ENCODE data around the gene SLC39A9.

Gene SLC39A9

DNA sequence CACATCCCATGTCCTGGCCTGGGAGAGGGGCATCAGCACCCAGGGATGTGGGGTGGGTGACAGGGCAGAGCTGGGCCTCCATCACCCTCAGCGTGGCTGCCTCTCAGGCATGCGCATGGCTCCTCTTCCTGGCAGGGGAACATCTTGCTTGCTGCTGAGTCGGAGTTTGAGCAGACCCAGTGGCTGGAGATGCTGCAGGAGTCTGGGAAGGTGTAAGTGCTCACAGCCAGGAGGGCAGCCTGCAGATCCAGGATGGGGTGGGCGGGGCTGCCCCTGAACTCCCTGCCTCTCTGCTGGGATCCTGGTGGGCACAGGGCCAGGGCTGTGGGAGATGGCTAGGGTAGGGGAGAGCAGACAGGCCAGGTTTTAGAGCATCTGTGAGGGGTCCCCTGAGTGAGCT is 102.2 kb downstream of the SLC39A9 start:
- TF ChIP-seq, protein P1, sequence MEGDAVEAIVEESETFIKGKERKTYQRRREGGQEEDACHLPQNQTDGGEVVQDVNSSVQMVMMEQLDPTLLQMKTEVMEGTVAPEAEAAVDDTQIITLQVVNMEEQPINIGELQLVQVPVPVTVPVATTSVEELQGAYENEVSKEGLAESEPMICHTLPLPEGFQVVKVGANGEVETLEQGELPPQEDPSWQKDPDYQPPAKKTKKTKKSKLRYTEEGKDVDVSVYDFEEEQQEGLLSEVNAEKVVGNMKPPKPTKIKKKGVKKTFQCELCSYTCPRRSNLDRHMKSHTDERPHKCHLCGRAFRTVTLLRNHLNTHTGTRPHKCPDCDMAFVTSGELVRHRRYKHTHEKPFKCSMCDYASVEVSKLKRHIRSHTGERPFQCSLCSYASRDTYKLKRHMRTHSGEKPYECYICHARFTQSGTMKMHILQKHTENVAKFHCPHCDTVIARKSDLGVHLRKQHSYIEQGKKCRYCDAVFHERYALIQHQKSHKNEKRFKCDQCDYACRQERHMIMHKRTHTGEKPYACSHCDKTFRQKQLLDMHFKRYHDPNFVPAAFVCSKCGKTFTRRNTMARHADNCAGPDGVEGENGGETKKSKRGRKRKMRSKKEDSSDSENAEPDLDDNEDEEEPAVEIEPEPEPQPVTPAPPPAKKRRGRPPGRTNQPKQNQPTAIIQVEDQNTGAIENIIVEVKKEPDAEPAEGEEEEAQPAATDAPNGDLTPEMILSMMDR (IDR thresholded peaks at IDR 0.05; ENCODE audit: low read depth, low read length) = no peak
- no peak overlapping the region for H3K4me3 ChIP-seq (ENCODE audit: low read depth, low read length)

DNA sequence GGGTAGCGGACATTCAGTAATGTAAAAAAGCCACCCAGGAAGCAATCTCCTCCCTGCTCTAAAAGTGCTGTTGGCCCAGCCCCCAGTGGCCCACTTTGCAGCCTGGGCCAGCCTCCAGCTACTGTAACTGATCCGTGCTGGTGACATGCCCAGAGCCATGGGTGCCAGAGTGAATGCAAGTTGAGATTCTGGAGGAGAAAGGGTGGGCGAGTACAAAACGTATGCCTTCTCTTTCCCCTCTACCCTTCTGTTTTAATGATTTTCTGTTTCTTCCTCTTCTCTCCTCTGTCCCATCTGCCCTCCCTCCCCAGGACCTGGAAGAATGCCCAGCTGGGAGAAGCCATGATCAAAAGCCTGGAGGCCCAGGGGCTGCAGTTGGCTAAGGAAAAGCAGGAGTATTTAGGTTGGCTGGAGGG is 102.9 kb downstream of the SLC39A9 start:
- TF ChIP-seq, protein P1 (IDR thresholded peaks at IDR 0.05; ENCODE audit: low read depth, low read length) = no peak
- no peak overlapping the region for H3K4me3 ChIP-seq (ENCODE audit: low read depth, low read length)

DNA sequence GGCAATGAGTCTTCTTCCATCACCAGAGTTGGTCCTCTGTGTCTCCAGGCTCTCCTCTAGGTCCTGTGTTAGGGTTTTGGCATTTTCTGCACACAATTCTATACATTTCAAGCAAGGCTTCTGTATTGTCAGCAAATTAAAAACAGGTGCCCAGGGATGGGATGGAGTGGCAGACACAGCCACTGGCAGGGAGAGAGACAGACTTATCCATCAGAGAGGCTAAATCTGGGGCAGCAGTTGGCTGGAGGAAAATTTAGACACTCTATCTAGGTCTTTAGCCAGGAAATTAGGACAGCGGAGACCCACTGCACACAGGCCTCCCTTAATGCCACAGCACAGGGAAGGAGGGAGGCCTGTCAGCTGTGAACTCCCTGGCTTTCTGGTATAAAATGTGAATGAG is 106.3 kb downstream of the SLC39A9 start:
- TF ChIP-seq, protein P1 (IDR thresholded peaks at IDR 0.05; ENCODE audit: low read depth, low read length) = no peak
- H3K4me3 ChIP-seq (ENCODE audit: low read depth, low read length) = no peak overlapping the region

DNA sequence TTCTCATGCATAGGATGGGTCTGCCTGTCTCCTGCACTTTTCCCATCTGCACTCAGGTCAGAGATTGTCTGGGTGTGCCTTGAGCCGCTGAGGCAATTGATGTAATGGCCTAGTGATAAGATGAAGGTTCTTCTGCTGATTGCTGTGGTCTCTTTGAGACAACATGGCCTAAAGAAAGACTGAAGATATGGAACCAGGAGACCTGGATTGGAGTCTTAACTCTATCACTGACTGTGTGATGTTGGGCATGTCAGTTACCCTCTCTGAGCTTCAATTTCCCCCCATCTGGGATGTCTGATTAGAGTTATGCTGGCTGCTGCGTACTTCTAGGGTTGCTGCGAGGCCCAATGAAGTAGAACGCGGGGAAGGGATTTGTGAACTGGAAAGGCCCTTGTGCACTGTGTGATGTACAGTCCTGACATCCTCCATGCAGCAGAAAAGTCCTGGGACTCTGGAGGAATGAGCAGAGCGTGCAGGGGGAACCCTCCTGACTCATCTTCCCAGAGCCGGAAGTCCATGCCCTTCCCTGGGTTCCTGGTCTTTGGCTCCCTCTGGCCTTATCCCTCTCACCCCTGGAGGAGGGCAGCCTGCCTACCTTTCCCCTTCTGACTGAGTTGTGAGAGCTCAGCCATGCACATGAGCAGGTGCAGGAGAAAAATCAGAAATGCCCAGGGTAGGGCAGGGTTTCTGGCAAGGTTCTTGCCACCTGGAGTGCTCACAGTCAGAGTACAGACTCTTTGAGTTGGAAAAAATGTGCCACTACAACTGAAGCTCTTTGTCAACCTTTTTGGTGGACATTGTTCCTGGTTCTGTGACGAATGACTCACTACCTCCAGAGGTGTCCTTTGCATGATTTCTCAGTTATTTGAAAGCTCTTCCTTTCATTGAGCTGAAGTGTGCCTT is 107.1 kb downstream of the SLC39A9 start:
- TF ChIP-seq, protein P1 (IDR thresholded peaks at IDR 0.05; ENCODE audit: low read depth, low read length) = no peak

DNA sequence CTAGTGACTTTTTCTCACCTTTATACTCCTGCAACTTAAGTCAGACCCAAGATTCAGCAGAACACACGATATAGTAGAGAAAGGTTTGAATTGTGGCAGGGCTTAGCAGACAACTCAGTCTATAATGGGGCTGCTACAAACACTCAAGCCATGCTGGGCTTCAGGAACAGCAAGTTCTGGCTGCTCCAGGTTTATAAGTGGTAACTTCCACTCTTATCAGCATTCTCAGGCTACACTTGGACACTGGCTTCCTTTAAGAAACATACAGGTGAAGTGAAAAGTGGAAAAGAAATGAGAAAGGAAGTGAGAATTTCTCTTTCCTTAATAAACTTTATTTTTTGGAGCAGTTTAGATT is 107.7 kb downstream of the SLC39A9 start:
- TF ChIP-seq, protein P1 (IDR thresholded peaks at IDR 0.05; ENCODE audit: low read depth, low read length) = no peak
- H3K4me3 ChIP-seq (ENCODE audit: low read depth, low read length) = no peak overlapping the region

More for the DNA sequence above, 107.1 kb downstream of the SLC39A9 start:
- no peak overlapping the region for H3K4me3 ChIP-seq (ENCODE audit: low read depth, low read length)

Measured in WI38 (cell line).